ENCODE data around the gene OPCML.

OPCML gene

DNA sequence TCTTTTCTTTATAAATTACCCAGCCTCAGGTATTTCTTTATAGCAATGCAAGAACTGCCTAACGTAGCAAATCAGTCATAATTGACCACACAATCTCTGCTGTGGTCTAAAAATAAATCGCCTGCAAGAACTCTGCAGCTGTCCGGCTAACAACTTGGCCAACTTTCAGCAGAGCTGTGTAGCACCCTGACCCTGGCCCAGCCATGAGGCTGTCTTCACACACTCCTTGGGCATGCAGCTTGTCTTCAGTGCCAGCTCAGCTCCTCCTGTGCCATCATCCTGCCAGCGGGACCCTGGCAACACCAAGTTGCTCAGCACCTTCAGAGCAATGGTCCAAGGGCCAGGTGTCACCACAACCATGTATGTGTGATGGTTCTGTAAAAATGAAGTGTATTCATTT lies 355.6 kb downstream of the OPCML start:
- no peak for DNase-seq (ENCODE audit: low read depth in 2 of 2)

DNA sequence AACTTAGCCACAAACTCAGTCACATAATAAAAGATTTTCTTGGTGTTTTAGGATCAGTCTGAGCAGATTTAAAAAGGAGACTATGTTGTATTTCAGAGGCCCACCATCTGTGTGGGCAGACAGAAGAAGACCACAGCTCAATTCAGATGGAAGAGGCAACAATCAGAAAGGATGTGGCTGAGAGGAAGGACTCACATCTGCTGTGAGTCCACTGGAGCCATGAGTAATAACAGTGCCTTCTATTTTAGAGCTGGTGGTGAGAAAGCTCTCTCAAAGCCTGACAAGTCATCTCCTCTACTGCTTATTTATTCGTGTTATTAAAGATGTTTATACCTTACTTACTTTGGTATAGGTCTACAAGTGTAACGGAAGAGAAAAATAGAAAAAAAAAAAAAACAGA lies 357.2 kb downstream of the OPCML start:
- no peak for DNase-seq (ENCODE audit: low read depth in 2 of 2)

DNA sequence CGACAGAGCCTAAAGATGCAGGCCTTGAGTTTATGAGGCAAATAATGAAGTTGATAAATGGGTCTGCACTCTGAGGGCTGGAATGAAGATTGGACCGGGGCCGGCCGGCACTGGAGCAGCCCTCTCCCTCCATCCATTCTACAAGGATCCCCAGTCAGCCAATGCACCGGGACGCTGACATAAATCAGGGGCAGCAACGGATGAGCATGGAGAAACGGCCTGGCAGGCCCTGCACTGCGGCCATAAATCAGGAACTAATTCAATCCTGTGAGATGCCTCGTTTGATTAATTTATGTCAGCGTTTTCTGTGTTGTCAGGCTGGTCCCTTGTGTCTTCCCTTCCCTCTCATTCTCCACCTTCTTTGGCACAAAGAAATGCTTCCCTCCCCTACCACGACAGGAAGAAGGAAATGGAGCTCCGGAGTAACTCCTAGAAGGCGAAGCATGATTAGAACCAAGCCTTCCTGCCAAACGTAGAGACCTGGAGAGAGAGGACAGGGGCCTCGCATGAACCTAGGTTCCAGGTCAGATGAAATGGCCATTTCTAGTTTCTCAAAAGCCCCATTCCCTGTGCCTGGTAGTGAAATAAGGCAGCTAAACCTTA lies 358.4 kb downstream of the OPCML start:
- no peak for DNase-seq (ENCODE audit: low read depth in 2 of 2)

DNA sequence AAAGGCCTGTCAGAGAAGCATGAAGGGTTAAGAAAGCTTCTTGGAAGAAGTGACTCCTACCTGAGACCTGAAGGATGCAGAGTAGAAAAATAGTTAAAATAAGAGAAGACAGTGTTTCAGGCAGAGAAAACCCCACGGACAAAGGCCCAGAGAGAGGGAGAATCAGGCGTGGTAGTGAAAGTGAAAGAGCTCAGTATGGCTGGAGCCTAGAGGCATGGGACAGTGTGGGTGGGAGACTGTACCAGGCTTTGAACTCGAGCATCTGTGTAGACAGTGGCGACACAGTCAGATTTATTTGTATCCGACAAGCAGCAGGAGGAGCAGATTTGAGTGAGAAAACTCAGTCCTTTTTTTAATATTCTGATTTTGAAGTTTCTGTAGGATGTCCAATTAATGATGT lies 360.0 kb downstream of the OPCML start:
- no peak for DNase-seq (ENCODE audit: low read depth in 2 of 2)

DNA sequence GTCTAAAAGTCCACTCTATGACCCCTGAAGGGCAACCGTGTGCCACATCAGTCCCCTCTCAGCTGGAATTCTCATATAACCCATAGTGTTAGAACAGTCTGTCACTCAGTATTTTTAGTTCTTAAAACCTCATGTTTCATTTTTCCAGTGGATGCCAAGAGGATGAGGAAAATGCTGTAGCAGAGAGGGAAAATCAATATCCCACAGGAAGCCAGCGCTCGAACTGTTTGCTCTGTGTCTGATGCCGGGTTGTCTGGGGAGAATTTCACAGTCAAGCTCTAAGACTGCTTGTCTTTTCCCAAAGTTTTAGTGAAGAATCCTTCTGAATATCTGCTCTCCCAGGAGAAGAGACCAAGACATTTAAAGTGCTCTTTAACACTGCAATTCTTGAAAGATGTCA lies 360.9 kb downstream of the OPCML start:
- DNase-seq (ENCODE audit: low read depth in 2 of 2) = no peak

DNA sequence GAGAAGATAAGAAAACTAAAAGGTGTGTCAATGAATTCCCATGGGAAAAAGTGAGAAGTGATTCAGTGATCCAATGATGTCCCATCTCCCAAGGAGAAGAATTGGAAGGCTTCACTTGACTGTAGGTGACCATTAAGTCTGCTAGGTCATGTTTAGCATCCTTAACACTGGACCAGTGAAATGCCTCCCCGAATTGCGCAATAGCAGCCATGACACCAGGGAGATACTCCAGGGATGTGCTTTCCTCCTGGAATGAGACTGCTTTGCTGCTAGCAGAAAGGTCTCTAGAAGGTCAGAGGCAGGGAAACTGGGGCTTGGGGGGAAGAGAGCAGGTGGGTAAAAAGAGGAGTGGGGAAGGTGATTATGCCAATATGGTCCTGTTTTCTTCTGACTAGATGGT lies 364.3 kb downstream of the OPCML start:
- no peak for DNase-seq (ENCODE audit: low read depth in 2 of 2)

DNA sequence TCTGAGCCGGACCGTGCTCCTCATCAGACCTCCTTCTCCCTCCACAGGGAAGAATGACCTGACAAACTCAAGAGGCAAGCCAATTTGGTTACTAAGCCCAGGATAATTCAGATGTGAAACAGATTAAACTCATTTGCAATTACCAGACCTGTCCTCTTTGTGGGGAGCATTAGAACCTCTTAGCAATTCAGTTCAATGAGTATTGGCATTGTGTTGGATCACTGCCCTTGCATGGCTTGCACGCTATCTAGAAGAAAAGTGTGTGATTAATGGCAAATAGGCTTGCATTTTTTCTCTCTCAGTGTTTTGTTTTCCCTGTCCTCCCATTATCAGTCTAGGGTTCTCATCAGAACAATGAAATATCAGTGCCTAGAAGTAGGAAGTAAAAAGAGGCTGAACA lies 365.6 kb downstream of the OPCML start:
- no peak for DNase-seq (ENCODE audit: low read depth in 2 of 2)

DNA sequence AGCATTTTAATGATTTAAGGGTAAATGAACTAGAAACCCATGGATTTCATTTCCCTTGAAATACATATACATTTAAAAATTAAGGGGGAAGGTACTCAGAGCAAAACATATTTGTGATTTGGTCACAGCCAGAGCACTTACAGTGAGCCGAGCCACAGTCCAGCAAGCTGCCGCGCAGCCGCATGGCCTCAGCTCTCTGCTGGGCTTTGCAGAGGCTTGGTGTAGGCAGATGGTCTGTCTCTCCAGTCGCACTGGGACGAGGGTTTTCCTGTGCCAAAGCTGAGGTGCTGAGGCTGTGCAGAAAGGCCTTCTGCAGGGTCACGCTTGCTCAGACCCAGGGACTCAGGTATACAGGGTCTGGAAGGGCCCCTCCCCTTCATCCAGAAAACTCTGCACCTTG lies 367.3 kb downstream of the OPCML start:
- DNase-seq (ENCODE audit: low read depth in 2 of 2) = no peak

DNA sequence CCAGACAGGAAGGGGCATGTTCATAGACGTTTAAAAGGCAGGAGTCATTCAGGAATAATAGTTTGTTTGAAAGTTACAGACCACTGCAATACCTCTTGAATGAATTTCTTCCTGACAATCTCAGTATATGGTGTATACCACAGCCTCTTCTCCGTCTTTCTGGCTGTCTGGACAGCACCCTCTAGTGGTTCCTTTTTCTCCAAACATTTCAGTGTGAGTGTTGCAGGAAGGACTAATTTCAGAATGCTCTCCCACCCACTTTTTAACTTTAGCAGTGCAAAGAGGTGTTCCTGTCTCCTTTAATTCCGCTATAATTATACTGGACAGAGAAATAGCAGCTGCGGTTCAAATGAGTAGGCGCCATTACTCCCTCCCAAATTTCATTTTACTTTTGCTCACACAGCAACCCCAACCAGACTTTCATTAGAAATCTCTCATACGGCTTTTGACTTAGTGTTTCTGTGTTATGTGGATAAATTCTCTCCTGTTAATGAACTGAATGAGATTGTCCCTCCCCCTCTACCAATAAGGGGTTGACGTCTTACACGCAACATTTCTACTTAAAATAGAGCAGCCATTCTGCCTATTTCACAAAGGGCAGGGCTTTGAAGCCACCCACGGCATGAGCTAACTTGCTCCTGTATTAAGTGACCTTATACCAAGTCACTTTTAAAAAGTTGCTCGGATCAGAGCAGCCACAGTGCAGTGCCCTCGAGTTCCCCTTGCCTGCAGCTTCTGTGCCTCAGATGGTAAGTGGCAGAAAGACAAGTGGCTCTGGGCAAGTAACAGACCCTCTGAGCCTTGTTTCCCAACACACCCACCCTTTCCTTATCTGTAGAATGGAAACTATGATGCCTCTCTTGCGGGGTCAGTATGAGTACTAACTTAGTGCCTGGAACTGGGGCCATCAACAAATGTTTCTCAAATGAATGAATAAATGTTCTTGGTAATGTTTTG lies 368.6 kb downstream of the OPCML start:
- DNase-seq (ENCODE audit: low read depth in 2 of 2) = no peak

DNA sequence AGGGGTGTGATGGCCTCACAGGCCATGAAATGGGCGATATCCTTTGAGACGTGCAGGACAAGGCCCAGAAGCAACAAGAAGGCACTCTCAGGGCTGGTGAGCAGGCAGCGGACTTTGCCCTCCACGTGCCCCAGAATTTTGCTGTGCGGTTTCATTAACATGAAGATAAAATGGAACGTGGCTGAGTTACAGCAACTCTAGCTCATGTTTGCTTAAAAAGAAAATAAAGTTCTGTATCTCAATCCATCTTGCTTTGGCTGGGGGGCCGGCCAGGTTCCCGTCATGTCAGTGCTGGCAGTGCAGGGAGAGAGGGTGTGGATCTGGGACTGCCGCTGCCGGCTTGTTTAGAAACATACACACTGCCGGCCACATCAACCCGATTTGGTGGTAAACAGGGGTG lies 370.1 kb downstream of the OPCML start:
- no peak for DNase-seq (ENCODE audit: low read depth in 2 of 2)

DNA sequence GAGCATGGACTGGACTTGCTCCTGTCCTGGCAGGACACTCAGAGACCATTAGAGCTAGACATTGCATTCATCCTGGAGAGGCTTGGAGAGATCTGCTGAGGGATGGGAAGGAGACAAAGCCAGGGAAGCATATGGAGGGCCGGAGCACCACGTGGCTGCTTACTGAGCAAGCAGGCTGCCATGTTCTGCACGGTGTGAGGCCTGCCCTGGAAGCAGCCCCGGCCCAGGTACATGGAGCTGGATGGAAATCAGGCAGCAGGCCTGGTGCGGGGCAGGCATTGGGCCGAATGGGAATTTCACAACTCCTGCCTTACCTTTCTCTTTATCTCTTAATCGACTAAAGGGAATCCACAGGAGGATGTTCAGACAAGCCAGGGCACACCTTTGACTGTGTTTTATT lies 371.5 kb downstream of the OPCML start:
- DNase-seq (ENCODE audit: low read depth in 2 of 2) = no peak

DNA sequence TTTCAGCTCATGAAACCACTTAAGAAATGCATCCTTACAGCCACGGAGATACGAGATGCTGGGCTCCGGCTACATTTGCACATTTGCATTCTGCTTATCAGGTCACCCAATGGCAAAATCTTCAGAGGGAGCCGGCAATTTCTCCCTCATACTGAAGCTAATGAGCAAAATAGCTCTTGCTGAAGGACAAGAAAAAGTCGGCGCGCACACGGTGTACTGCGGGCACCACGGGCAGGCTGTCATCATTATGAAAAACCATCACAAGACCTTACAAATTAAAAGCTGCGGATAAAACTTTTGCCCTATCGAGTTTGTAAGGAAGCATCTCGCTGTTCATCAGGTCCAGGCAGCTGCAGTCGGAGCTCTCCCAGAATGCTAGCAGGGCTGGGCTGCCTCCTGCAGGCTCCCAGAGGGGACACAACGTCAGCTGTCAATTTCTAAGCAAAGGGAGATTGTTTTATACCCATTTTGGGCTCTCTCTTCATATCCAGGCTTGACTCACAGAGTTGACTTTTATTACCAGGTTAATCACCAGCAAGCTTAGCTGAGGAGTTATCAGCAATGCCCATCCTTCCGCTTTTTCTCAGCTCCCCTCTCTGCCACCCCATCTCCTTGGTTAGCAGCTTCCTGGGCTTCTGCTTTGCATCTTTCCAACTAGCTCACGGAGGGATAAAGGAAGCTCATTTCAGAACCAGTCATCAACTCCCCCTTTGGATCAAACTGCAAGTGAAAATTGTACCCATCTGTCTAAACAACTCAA lies 375.1 kb downstream of the OPCML start:
- DNase-seq (ENCODE audit: low read depth in 2 of 2) = no peak

DNA sequence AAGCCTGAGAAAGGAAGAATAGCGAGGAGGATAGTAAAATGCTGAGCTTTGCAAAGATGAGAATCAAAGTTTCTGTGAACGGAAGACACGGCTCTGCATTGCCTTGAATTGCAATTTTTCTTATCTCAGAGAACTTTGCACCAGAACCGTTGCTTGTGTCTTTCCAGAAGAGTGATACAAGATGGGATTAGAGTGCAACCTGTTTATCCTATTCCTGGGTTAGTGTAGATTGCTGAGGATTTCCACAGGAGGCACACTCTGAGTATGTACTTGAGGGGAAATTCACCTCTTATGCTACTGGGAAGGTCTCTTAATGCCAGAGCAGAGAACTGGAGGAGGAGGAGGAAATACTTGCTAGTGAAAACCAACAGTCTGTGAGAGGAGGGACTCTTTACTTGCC lies 377.5 kb downstream of the OPCML start:
- no peak for DNase-seq (ENCODE audit: low read depth in 2 of 2)

DNA sequence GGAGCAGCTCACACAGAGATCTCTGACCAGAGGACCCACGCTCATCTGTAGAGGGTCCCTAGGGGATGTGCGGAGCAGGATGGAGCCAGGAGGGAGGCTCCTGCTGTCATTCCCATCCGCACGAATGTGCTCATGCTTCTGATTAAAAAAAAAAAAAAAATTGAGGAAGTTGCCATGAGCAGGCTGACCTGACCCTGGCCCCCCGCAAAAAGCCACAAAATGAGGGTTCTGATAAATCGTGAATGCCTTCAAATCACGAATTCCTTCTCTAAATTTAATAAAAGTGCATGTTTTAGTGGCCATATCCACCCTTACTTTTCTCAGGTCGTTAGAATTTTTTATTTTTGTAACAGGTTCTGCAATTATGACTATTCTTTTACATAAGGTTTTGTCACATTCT lies 378.2 kb downstream of the OPCML start:
- DNase-seq (ENCODE audit: low read depth in 2 of 2) = no peak

DNA sequence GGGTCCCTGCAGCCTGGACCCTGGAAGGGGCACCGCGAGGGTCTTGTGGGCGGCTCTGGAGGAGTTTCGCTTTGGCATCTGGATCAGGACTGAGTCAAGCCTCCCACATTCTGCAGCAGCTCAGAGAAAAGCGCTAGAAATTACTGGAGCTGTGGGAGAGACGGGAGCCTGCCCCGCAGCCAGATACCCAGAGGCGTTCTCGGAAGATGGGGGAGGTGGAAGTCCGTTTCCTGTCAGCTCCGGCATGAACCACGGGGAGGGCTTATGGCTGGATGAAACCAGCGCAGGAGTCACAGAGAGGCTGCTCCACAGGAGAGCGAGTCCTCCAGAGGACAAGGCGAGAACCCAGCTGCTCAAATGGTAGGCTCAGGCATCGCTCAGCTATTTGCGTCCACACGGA lies 379.3 kb downstream of the OPCML start:
- DNase-seq (ENCODE audit: low read depth in 2 of 2) = no peak

DNA sequence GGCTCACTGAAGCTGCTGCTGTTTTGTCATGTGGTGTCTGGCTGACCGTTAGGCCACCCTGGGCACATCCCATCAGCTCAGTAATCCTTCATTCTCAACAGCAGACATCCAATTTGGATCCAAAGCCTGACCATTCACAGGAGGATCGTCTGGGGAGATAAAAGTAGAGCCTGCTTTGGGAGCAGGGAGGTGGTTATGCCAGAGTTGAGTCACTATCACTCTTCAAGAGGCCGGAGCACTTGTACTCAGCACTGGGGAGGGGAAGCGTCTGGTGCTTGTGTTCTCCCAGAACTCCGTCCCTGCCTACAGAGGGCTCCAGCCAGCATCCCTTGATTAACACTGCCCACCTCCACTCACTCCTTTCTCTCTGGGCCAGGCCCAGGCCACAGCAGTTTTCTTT lies 382.6 kb downstream of the OPCML start:
- no peak for DNase-seq (ENCODE audit: low read depth in 2 of 2)

DNA sequence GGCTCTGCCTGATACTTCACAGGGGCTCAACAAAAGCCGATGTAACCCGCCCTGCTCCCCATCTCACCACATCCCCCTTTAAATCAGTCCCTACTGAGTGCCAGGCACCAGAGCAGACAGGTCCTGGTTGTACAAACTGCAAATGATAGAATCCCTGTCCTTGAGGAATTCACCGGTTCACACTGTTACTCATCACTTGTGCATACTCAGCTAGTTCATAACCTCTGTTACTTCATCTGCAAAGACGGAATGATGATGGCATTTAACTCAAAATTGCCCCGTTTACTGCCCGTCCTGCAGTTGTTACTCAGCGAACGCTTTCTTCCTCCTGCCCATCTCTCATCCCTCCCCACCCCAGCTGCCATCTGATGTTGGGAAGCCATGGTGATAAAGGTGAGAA lies 384.7 kb downstream of the OPCML start:
- no peak for DNase-seq (ENCODE audit: low read depth in 2 of 2)

DNA sequence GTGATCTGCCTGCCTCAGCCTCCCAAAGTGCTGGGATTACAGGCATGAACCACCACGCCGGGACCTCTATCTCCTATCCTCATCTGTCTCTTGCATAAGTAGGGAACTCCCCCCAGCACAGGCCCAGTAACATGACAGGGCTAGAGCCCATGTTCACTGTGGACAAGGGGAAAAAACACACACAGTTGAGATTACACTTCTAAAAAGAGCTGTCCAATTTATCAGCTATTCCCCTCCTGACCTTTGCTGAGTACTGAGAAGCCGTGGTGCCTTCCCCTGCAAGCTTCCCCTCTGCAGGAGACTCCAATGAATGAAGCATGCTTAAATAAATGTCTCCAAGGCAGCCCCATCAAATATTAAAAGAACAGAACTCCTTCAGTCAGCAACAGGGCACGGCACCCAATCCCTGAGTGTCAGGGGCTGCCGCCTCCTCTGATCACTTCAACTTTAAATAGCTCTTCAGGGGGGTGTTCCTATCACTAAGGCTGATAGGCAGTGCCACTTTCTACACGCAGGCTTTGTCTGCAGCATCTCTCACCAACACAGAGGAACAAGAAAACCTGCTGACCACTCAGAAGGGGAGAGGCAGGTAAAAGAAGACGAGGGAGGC lies 385.5 kb downstream of the OPCML start:
- DNase-seq (ENCODE audit: low read depth in 2 of 2) = no peak

DNA sequence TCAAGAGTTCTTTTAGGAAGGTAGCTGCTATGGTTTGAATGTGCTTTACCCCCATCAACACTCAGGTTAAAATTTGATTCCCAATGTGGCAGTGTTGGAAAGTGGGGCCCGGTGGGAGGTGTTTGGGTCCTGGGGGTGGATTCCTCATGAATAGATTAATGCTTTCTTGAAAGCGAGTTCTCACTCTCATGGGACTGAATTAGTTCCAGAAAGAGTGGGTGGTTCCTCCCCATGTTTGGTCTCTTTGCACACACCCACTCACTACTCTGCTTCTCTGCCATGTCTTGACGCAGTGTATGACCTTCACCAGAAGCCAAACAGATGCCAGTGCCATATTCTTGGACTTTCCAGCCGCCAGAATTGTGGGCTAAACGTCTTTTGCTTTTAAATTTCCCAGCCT lies 394.4 kb downstream of the OPCML start:
- DNase-seq (ENCODE audit: low read depth in 2 of 2) = no peak

DNA sequence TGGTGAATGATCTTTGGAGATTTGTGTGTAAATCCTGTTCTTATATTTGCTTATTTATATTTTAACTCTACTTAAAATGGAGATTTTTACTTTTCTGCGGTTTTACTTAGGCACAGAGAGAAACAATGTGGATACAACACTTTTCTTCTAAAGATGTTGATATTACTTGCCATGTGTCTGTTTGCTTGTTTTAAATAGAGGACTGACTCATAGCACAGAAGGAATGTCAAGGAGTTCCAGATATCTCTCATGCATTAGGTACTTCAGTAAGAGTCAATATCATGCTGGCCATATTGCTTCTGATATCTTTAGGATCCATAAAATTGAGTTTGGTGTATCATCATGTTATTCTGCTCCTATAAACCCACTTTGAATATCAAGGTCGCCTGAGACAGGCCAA lies 395.0 kb downstream of the OPCML start:
- DNase-seq (ENCODE audit: low read depth in 2 of 2) = no peak

DNA sequence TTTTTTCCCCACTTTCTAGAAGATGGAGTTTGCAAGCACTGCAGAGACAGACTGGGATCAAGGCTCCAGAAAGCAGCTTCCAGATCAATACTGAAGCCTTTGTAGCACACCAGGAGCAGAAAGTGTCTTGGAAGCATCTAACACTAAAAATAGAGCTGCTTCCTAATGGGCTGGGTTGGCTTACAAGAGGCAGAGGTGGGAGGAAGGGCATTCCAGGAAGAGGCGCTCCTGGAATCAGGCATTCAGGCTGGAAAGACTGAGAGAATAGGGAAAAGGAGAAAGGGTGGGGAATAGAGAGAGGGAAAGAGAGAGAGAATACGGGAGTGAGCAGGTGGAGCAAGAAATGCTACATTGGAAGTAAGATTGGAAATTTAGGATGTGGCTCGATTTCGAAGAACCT lies 395.9 kb downstream of the OPCML start:
- no peak for DNase-seq (ENCODE audit: low read depth in 2 of 2)
